DND-41 (cell line): ENCODE results near the gene MCOLN1.
A peak's percentile ranks its signal among the peaks of the same experiment; 100 is the strongest.

ENCODE experiments used
- CTCF ChIP-seq: IDR thresholded peaks from 2 replicates; pipeline ENCODE4 v1.5.1; 2012; ENCODE audit warnings: borderline replicate concordance, low read length, moderate library complexity, mild to moderate bottlenecking; ENCODE audit not compliant: poor library complexity, severe bottlenecking; ENCODE audit errors: extremely low read depth
- EZH2 ChIP-seq: IDR thresholded peaks from 3 replicates; pipeline ENCODE4 v1.6.1; 2012; ENCODE audit warnings: borderline replicate concordance, low read depth, mild to moderate bottlenecking, moderate library complexity, low read length, inconsistent platforms; ENCODE audit not compliant: severe bottlenecking

GRCh38 chr19:7534531-7535046 is 12.2 kb downstream of the MCOLN1 start:
- peak; percentile 22 for TF ChIP-seq CTCF
- no peak for TF ChIP-seq EZH2
